Measurements from ENCODE around the gene RBP7. TPM values are rescaled to one million over a fixed set of nuclear protein-coding genes. Genes with fewer than 3 reads are reported as not detected.

The RBP7 gene
- total and polyA plus RNA-seq, 10 of the 15 experiments (the other 5 are each of a cell fraction or from before 2014, with no cell fraction given): 0.20 TPM; not detected in 9

DNA sequence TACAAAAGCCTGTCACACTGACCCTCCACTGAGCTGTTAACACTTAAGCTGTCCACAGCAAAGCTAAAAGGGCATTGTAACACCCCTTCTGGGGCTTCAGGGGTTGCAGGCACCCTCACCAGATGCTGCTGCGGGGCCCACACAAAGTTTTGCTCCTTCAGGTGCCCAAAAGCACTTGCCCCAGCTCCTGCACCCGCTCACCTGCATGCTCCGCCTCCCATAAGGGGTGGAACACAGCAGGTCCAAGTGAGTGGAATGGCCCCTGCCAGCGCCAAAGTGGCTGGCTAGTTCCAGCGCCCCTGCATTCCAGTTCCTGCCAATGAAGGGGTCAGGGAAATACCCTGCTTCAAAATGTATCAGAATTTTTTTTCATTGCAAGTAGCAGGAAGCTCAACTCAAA is 7.3 kb upstream of the RBP7 start:
- Histone ChIP-seq H3K4me3 (no peak overlapping the region), H3K27ac (ENCODE audit: control insufficient read depth, insufficient read depth) (no peak overlapping the region), H3K4me2 (ENCODE audit: control insufficient read depth, insufficient read depth) (no peak overlapping the region), H3K9ac (ENCODE audit: control insufficient read depth, insufficient read depth, low read length) (no peak overlapping the region), H3K36me3 (ENCODE audit: control insufficient read depth in 2 of 2, insufficient read depth in 2 of 2, low read length in 1 of 2) (no peaks in the 10 kb centered on the region), H4K20me1 (ENCODE audit: control insufficient read depth, insufficient read depth) (no peaks in the 10 kb centered on the region), H3K79me2 (ENCODE audit: control insufficient read depth, insufficient read depth, low read length) (no peaks in the 10 kb centered on the region), H3K27me3 (replicated peaks in 1 of 2; ENCODE audit: control insufficient read depth in 2 of 2, insufficient read depth in 2 of 2, low read length in 1 of 2) (no peaks in the 10 kb centered on the region), H3K9me3 (replicated peaks; ENCODE audit: control insufficient read depth, insufficient read depth, low read length) (no peaks in the 10 kb centered on the region), H3K4me1 (ENCODE audit: control insufficient read depth, insufficient read depth, low read length) (no peaks in the 10 kb centered on the region), H2AFZ (ENCODE audit: control insufficient read depth, low read depth, low read length) (no peak overlapping the region)
- FAIRE-seq: no peak
- RAD21 ChIA-PET (ENCODE audit: unreplicated experiment): no interaction called here
- POLR2A ChIA-PET: no interaction called here
- ATAC-seq: no peak
- TF ChIP-seq, protein P1, sequence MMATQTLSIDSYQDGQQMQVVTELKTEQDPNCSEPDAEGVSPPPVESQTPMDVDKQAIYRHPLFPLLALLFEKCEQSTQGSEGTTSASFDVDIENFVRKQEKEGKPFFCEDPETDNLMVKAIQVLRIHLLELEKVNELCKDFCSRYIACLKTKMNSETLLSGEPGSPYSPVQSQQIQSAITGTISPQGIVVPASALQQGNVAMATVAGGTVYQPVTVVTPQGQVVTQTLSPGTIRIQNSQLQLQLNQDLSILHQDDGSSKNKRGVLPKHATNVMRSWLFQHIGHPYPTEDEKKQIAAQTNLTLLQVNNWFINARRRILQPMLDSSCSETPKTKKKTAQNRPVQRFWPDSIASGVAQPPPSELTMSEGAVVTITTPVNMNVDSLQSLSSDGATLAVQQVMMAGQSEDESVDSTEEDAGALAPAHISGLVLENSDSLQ (IDR thresholded peaks at IDR 0.05): no peak
- TF ChIP-seq RBBP5 (conservative IDR thresholded peaks at IDR 0.05): no peak
- SMC1A ChIA-PET (ENCODE audit: uncharacterized antibody, unreplicated experiment): no interaction called here
- CTCF ChIA-PET: interaction anchor here (0.6 to 0.7 kb wide), 2 partner anchors 39 to 65 kb away, joined by 4 read pairs; no protein-coding TSS in a partner anchor
- no peak for DNase-seq (ENCODE audit: low read depth, low spot score)
- BruUV-seq (replicated peaks): no TSS peak
- 88% methylated on average over 5 of the region's 5 CpGs for WGBS (ENCODE audit: insufficient coverage, insufficient replicate concordance, low lambda C conversion rate, missing lambda C conversion rate)
- intact Hi-C loops (cut with micrococcal nuclease; ENCODE audit: unreplicated experiment): no loop called here
- in situ Hi-C loops (cut with MboI): no loop called here

DNA sequence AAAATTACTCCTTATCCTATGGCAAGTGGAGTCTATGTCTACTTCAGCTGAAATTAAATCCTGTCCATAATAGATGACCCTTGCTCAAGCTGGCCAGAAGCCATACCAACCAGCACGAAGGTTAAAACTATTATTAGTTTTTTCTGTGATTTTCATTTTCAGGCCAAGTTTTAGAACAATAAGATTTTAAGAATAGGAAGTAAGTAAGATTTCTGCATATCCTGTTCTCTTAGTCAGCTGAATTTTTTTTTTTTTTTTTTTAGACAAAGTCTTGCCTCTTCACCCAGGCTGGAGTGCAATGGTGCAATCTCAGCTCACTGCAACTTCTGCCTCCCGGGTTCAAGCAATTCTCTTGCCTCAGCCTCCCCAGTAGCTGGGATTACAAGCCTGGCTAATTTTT is 6.1 kb upstream of the RBP7 start:
- TF ChIP-seq IKZF1 (conservative IDR thresholded peaks at IDR 0.05): no peak
- no peak for DNase-seq (ENCODE audit: low read depth, low spot score)
- H3K79me2 ChIP-seq (ENCODE audit: control insufficient read depth, insufficient read depth, low read length): no peaks in the 10 kb centered on the region
- H3K4me2 ChIP-seq (ENCODE audit: control insufficient read depth, insufficient read depth): no peak overlapping the region
- H3K4me1 ChIP-seq (ENCODE audit: control insufficient read depth, insufficient read depth, low read length): no peaks in the 10 kb centered on the region
- H2AFZ ChIP-seq (ENCODE audit: control insufficient read depth, low read depth, low read length): no peak overlapping the region
- H3K9me3 ChIP-seq (replicated peaks; ENCODE audit: control insufficient read depth, insufficient read depth, low read length): no peaks in the 10 kb centered on the region
- H3K27me3 ChIP-seq (replicated peaks in 1 of 2; ENCODE audit: control insufficient read depth in 2 of 2, insufficient read depth in 2 of 2, low read length in 1 of 2): no peaks in the 10 kb centered on the region
- ATAC-seq: no peak
- 3% methylated on average over 2 of the region's 2 CpGs for WGBS (ENCODE audit: insufficient coverage, insufficient replicate concordance, low lambda C conversion rate, missing lambda C conversion rate)
- no peaks in the 10 kb centered on the region for H3K36me3 ChIP-seq (ENCODE audit: control insufficient read depth in 2 of 2, insufficient read depth in 2 of 2, low read length in 1 of 2)
- H4K20me1 ChIP-seq (ENCODE audit: control insufficient read depth, insufficient read depth): no peaks in the 10 kb centered on the region
- SMC1A ChIA-PET (ENCODE audit: uncharacterized antibody, unreplicated experiment): interaction anchor here (0.6 kb wide), 1 partner anchor 44 kb away, joined by 4 read pairs; no protein-coding TSS in a partner anchor
- RAD21 ChIA-PET (ENCODE audit: unreplicated experiment): no interaction called here
- no peak overlapping the region for H3K4me3 ChIP-seq
- no peak for FAIRE-seq
- BruUV-seq (replicated peaks): no TSS peak
- no peak overlapping the region for H3K9ac ChIP-seq (ENCODE audit: control insufficient read depth, insufficient read depth, low read length)
- CTCF ChIA-PET: interaction anchor here (0.6 kb wide), 1 partner anchor 288 kb away, joined by 3 read pairs; no protein-coding TSS in a partner anchor
- POLR2A ChIA-PET: interaction anchor here (0.7 kb wide), 1 partner anchor 75 kb away, joined by 3 read pairs; no protein-coding TSS in a partner anchor
- no peak overlapping the region for H3K27ac ChIP-seq (ENCODE audit: control insufficient read depth, insufficient read depth)
- in situ Hi-C loops (cut with MboI): no loop called here
- intact Hi-C loops (cut with micrococcal nuclease; ENCODE audit: unreplicated experiment): no loop called here
